HL-60 (cell line): Measurements from ENCODE around the gene ZNF695.
"Not testable (repeated sequence)": the region's sequence is repeated elsewhere in the genome, so short reads cannot be mapped to it uniquely, and the experiment has no call there.

Source experiments
- DNase-seq, 2 experiments: peaks; one replicate each; pipeline ENCODE4 v3.0.0-alpha.2; 2010 to 2020; ENCODE audit warnings: low read depth in 1 of 2, low spot score in 1 of 2
- H3K27ac ChIP-seq: fragments of 250-450 bp; sonication (Bioruptor Pico); replicated peaks from 2 replicates; pipeline ENCODE4 v1.5.1; 2020; ENCODE audit warnings: mild to moderate bottlenecking, moderate library complexity
- H3K27me3 ChIP-seq: fragments of 250-450 bp; sonication (Bioruptor Pico); 2 replicates; pipeline ENCODE4 v1.5.1; 2021; ENCODE audit warnings: mild to moderate bottlenecking, moderate library complexity; ENCODE audit not compliant: insufficient read depth, poor library complexity, severe bottlenecking
- H3K4me3 ChIP-seq: replicated peaks from 2 replicates; pipeline ENCODE4 v1.5.1; 2011; ENCODE audit warnings: mild to moderate bottlenecking, control low read depth, low read length; ENCODE audit not compliant: insufficient read depth
- CTCF ChIP-seq: IDR thresholded peaks from one replicate; pipeline ENCODE4 v1.5.1; 2011; ENCODE audit warnings: low read length, control low read depth, inconsistent platforms; ENCODE audit not compliant: insufficient read depth
- GABPA ChIP-seq: IDR thresholded peaks from 2 replicates; pipeline ENCODE4 v1.6.1; 2012; ENCODE audit warnings: low read depth
- POLR2AphosphoS5 ChIP-seq: IDR thresholded peaks from 2 replicates; pipeline ENCODE4 v1.6.1; 2012; ENCODE audit warnings: low read depth
- REST ChIP-seq: IDR thresholded peaks from 2 replicates; pipeline ENCODE4 v1.6.1; 2012; ENCODE audit warnings: low read depth; ENCODE audit not compliant: insufficient replicate concordance
- SPI1 ChIP-seq: IDR thresholded peaks from 2 replicates; pipeline ENCODE4 v1.6.1; 2012; ENCODE audit warnings: low read depth, mild to moderate bottlenecking, borderline replicate concordance

Gene ZNF695

GRCh38 chr1:247013391-247013790 is 5.5 kb upstream of the ZNF695 start:
- no peak overlapping the region for H3K4me3 ChIP-seq
- no peaks in the 10 kb centered on the region for H3K27me3 ChIP-seq
- no peak for TF ChIP-seq CTCF
- TF ChIP-seq POLR2AphosphoS5 = no peak
- H3K27ac ChIP-seq = no peak overlapping the region
- no peak for DNase-seq

- no peak overlapping the region for H3K4me3 ChIP-seq
- no peak overlapping the region for H3K27ac ChIP-seq
Measured at GRCh38 chr1:247008406-247008799, 546 bp upstream of the ZNF695 start.

GRCh38 chr1:247004081-247004480 is 3.8 kb downstream of the ZNF695 start:
- not testable (repeated sequence) for H3K4me3 ChIP-seq, H3K27ac ChIP-seq, H3K27me3 ChIP-seq, DNase-seq

More at GRCh38 chr1:247008406-247008799, 546 bp upstream of the ZNF695 start:
- H3K27me3 ChIP-seq = no peaks in the 10 kb centered on the region
- no peak for TF ChIP-seq REST
- no peak for TF ChIP-seq CTCF
- no peak for TF ChIP-seq SPI1
- no peak for TF ChIP-seq GABPA
- no peak for DNase-seq

GRCh38 chr1:246989901-246990300 is 18.0 kb downstream of the ZNF695 start:
- TF ChIP-seq SPI1 (no peak), CTCF (no peak)
- Histone ChIP-seq H3K27ac (no peak overlapping the region), H3K27me3 (no peaks in the 10 kb centered on the region), H3K4me3 (no peak overlapping the region)
- no peak for DNase-seq

- Histone ChIP-seq H3K27me3 (no peaks in the 10 kb centered on the region), H3K27ac (no peak overlapping the region), H3K4me3 (no peak overlapping the region)
- DNase-seq = no peak
- no peak for TF ChIP-seq POLR2AphosphoS5
Measured at GRCh38 chr1:246988316-246988715, 19.5 kb downstream of the ZNF695 start.

GRCh38 chr1:246987083-246987690 is 20.7 kb downstream of the ZNF695 start:
- TF ChIP-seq POLR2AphosphoS5 (no peak), CTCF (no peak), REST (no peak), GABPA (no peak), SPI1 (no peak)
- no peak for DNase-seq
- Histone ChIP-seq H3K4me3 (no peak overlapping the region), H3K27ac (no peak overlapping the region), H3K27me3 (no peaks in the 10 kb centered on the region)
